HK-2 (cell line): ENCODE results near the gene KRTAP10-11.

Experiments
- DNase-seq: peaks from one replicate; pipeline ENCODE4 v3.0.0-alpha.2; 2018; ENCODE audit not compliant: unreplicated experiment

The KRTAP10-11 gene

DNA sequence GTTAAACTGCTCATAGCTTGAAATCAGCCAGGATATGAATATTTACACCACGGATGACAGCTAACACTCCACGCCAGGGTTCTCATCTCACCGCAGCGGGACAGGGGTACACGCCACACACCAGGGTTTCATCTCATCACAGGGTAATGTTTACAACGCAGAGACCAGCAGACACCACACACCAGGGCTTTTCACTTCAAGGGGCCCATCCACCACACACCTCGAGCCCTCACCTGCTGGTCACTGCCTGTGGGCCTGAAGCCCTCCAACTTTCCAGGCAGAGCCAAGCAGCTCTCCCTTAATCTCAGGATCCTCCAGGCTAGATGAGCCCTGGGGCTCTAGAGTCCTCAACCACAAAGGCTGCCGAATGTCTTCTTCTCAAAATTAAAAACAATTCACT lies 49.4 kb downstream of the KRTAP10-11 start:
- DNase-seq = no peak

DNA sequence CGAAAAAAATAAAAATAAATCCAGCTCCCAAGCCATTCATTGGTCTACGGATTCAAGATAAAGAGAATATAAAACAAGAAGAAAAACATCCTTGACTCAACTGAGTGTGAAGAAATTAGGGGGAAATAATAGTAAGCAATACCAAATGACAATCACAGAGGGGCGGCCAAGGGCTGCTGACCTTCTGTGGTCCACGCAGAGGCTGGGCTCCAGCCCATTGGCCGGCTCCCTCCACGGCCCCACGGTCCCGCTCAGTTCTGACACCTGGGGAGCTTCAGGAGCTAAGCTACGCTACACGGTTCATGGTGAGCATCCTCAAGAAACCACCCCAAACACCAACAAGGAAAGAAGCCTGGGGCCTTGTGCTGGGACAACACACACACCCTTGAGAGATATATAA lies 50.4 kb downstream of the KRTAP10-11 start:
- DNase-seq = no peak
